Measurements from ENCODE around the gene AMTN.
"Not testable (repeated sequence)": the region's sequence is repeated elsewhere in the genome, so short reads cannot be mapped to it uniquely, and the experiment has no call there.

AMTN gene

GRCh38 chr4:70518269-70518668, at the start of gene AMTN:
Gene AMTN (plus strand): TSS chr4:70518569. CDS start chr4:70518778, 209 bp downstream.
- no peaks in the 10 kb centered on the region for H4K20me1 ChIP-seq
- no peak within 1 kb of the TSS for H3K27ac ChIP-seq
- no peaks in the 10 kb centered on the region for H3K4me1 ChIP-seq
- no peaks in the 10 kb centered on the region for H3K9me3 ChIP-seq
- H3K27me3 ChIP-seq = no peaks in the 10 kb centered on the region
- no peak within 1 kb of the TSS for H3K4me2 ChIP-seq
- no peak within 1 kb of the TSS for H3K9ac ChIP-seq
- TF ChIP-seq Cebpa-rat (IDR thresholded peaks at IDR 0.05) = no peak
- no peaks in the 10 kb centered on the region for H3K36me3 ChIP-seq
- no peak within 1 kb of the TSS for H3K4me3 ChIP-seq

- Histone ChIP-seq H3K9ac (no peak within 1 kb of the TSS), H3K4me1 (no peaks in the 10 kb centered on the region), H3K4me2 (no peak within 1 kb of the TSS), H3K27ac (no peak within 1 kb of the TSS), H3K27me3 (no peaks in the 10 kb centered on the region), H3K4me3 (no peak within 1 kb of the TSS), H3K9me3 (no peaks in the 10 kb centered on the region), H3K36me3 (no peaks in the 10 kb centered on the region), H4K20me1 (no peaks in the 10 kb centered on the region)
- TF ChIP-seq Cebpa-rat (IDR thresholded peaks at IDR 0.05) = no peak
Measured at GRCh38 chr4:70471897-70472296, 46.5 kb upstream of the AMTN start, which contains the start of gene MUC7. Gene MUC7 (plus strand): TSS chr4:70472197. CDS start chr4:70474022, 1,825 bp downstream.

DNA sequence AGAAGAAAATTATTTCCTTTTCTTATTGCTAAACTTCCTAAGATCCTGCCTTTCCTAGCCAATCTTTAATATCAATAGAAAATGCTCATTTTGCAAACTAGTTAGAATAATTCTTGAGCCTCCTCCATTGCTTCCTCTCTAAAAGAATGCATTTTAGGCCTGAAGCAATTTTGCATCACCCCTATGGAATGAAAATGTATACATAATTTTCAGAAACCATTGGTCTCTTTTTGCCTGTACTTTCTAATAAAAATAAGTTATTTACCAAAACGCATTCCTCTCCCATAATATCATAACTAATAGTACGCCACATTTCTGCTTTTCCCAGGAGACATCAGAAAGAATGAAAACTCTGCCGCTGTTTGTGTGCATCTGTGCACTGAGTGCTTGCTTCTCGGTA, 44.7 kb upstream of the AMTN start:
- Histone ChIP-seq H3K4me2 (no peak overlapping the region), H3K36me3 (no peaks in the 10 kb centered on the region), H3K27ac (no peak overlapping the region)

GRCh38 chr4:70488748-70489147, 29.6 kb upstream of the AMTN start:
- Histone ChIP-seq H3K4me1 (no peaks in the 10 kb centered on the region), H3K4me2 (no peak overlapping the region), H3K36me3 (no peaks in the 10 kb centered on the region), H3K9me3 (no peaks in the 10 kb centered on the region), H4K20me1 (no peaks in the 10 kb centered on the region), H3K27me3 (no peaks in the 10 kb centered on the region), H3K9ac (no peak overlapping the region), H3K27ac (no peak overlapping the region), H3K4me3 (no peak overlapping the region)
- TF ChIP-seq Cebpa-rat (IDR thresholded peaks at IDR 0.05) = no peak

More for the DNA sequence above, 44.7 kb upstream of the AMTN start:
- Histone ChIP-seq H3K4me3 (no peak overlapping the region), H3K9ac (no peak overlapping the region), H4K20me1 (no peaks in the 10 kb centered on the region), H3K9me3 (no peaks in the 10 kb centered on the region), H3K4me1 (no peaks in the 10 kb centered on the region), H3K27me3 (no peaks in the 10 kb centered on the region)
- TF ChIP-seq Cebpa-rat (IDR thresholded peaks at IDR 0.05) = no peak

GRCh38 chr4:70496231-70496630, 22.1 kb upstream of the AMTN start:
- no peaks in the 10 kb centered on the region for H4K20me1 ChIP-seq
- H3K27me3 ChIP-seq = no peaks in the 10 kb centered on the region
- H3K4me2 ChIP-seq = no peak overlapping the region
- H3K9me3 ChIP-seq = no peaks in the 10 kb centered on the region
- H3K36me3 ChIP-seq = no peaks in the 10 kb centered on the region
- no peak overlapping the region for H3K4me3 ChIP-seq
- TF ChIP-seq Cebpa-rat (IDR thresholded peaks at IDR 0.05) = no peak
- H3K27ac ChIP-seq = no peak overlapping the region
- no peaks in the 10 kb centered on the region for H3K4me1 ChIP-seq
- H3K9ac ChIP-seq = no peak overlapping the region

DNA sequence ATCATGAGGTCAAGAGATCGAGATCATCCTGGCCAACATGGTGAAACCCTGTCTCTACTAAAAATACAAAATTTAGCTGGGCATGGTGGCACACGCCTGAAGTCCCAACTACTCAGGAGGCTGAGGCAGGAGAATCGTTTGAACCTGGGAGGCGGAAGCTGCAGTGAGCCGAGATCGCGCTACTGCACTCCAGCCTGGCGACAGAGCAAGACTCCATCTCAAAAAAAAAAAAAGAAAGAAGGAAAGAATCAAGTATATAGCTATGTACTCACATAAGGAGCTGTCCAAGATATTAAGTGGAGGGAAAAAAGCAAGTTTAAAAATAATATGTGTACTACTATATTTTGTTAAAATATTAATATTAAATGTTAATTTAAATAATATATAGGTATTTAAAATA, 16.5 kb upstream of the AMTN start:
- not testable (repeated sequence) for H3K27ac ChIP-seq, H3K36me3 ChIP-seq

GRCh38 chr4:70504733-70505132, 13.6 kb upstream of the AMTN start:
- no peaks in the 10 kb centered on the region for H4K20me1 ChIP-seq
- no peak overlapping the region for H3K4me2 ChIP-seq
- H3K27me3 ChIP-seq = no peaks in the 10 kb centered on the region
- H3K27ac ChIP-seq = no peak overlapping the region
- no peaks in the 10 kb centered on the region for H3K4me1 ChIP-seq
- no peak overlapping the region for H3K4me3 ChIP-seq
- H3K36me3 ChIP-seq = no peaks in the 10 kb centered on the region
- no peak overlapping the region for H3K9ac ChIP-seq
- no peak for TF ChIP-seq Cebpa-rat (IDR thresholded peaks at IDR 0.05)
- no peaks in the 10 kb centered on the region for H3K9me3 ChIP-seq

More for the DNA sequence above, 16.5 kb upstream of the AMTN start:
- H3K9ac ChIP-seq, H3K27me3 ChIP-seq, H3K4me2 ChIP-seq, H4K20me1 ChIP-seq, H3K4me1 ChIP-seq, H3K9me3 ChIP-seq, H3K4me3 ChIP-seq: not testable (repeated sequence)

- Histone ChIP-seq H3K4me3 (no peak overlapping the region), H3K27me3 (no peaks in the 10 kb centered on the region), H3K9me3 (no peaks in the 10 kb centered on the region), H3K36me3 (no peaks in the 10 kb centered on the region), H3K27ac (no peak overlapping the region), H3K4me1 (no peaks in the 10 kb centered on the region), H4K20me1 (no peaks in the 10 kb centered on the region), H3K4me2 (no peak overlapping the region), H3K9ac (no peak overlapping the region)
- TF ChIP-seq Cebpa-rat (IDR thresholded peaks at IDR 0.05) = no peak
Measured at GRCh38 chr4:70505151-70505748, 13.1 kb upstream of the AMTN start.

DNA sequence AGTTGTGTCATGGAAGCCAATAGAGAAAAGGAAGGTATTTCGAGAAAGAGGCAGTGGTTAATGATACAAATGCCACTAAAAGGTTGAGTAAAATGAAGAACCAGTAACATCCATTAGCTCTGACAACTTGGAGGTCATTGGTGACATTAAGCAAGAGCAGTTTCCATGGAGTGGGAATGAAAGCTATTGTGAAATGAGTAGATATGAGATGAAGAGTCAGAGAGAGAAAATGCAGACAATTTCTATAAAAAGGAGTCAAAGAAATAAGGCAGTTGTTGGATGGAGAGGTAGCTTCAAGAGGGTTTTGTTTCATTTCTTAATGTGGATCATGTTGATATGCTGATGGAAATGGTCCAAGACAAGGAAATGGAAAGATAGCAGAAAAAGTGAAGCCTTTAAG, 9.6 kb upstream of the AMTN start:
- Histone ChIP-seq H3K36me3 (no peaks in the 10 kb centered on the region), H3K9me3 (no peaks in the 10 kb centered on the region), H3K27ac (no peak overlapping the region), H3K4me3 (no peak overlapping the region), H3K9ac (no peak overlapping the region), H3K27me3 (no peaks in the 10 kb centered on the region), H3K4me1 (no peaks in the 10 kb centered on the region), H3K4me2 (no peak overlapping the region), H4K20me1 (no peaks in the 10 kb centered on the region)
- TF ChIP-seq Cebpa-rat (IDR thresholded peaks at IDR 0.05) = no peak

DNA sequence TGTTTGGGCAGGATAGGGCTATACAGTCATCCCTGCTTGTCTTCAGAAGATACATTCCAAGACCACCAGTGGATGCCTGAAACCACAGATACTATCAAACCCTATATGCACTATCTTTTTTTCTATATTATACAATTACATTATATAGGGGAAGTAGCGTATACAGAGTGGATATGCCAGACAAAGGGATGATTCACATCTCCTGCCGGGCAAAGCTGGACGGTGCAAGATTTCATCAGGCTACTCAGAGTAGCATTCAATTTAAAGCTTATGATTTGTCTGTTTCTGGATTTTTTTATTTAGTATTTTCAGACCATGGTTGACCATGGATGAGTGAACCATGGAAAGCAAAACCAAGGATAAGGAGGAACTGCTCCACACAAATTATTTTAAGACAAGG, 7.0 kb upstream of the AMTN start:
- no peak overlapping the region for H3K27ac ChIP-seq
- no peak for TF ChIP-seq Cebpa-rat (IDR thresholded peaks at IDR 0.05)
- no peaks in the 10 kb centered on the region for H3K9me3 ChIP-seq
- H3K4me2 ChIP-seq = no peak overlapping the region
- H3K4me1 ChIP-seq = no peaks in the 10 kb centered on the region
- H3K36me3 ChIP-seq = no peaks in the 10 kb centered on the region
- H3K27me3 ChIP-seq = no peaks in the 10 kb centered on the region
- H4K20me1 ChIP-seq = no peaks in the 10 kb centered on the region
- H3K9ac ChIP-seq = no peak overlapping the region
- H3K4me3 ChIP-seq = no peak overlapping the region
